Kidney (tissue), 14 donors: ENCODE data around the gene MRPL58. TPM values are rescaled to one million over a fixed set of nuclear protein-coding genes. Genes with fewer than 3 reads are reported as not detected.

Experiments
- DNase-seq, 5 donors: peaks; one replicate each; pipeline ENCODE4 v3.0.0-alpha.2; 2013 to 2020
- FAIRE-seq: peaks from 2 replicates; lab custom pipeline; 2012; peaks lifted over from hg19 to GRCh38; lab: Jason Lieb, UNC
- H3K27ac ChIP-seq, 2 donors: one replicate each; pipeline ENCODE4 v1.7.0; 2013; ENCODE audit warnings: low read depth in 2 of 2, low read length in 2 of 2, inconsistent platforms in 1 of 2
- H3K27me3 ChIP-seq: one replicate; pipeline ENCODE4 v1.7.1; 2013; ENCODE audit warnings: low read length, inconsistent platforms; ENCODE audit not compliant: control insufficient read depth, insufficient read depth
- H3K36me3 ChIP-seq, 3 donors: one replicate each; pipeline versions ENCODE4 v1.7.0 to v1.7.1; 2013; ENCODE audit warnings: low read length in 3 of 3, control low read depth in 1 of 3, inconsistent platforms in 1 of 3; ENCODE audit not compliant: insufficient read depth in 3 of 3, control insufficient read depth in 2 of 3
- H3K4me1 ChIP-seq, 3 donors: one replicate each; pipeline versions ENCODE4 v1.7.0 to v1.7.1; 2013; ENCODE audit warnings: low read length in 3 of 3, inconsistent platforms in 1 of 3, low read depth in 1 of 3; ENCODE audit not compliant: control insufficient read depth in 2 of 3, insufficient read depth in 2 of 3
- H3K4me3 ChIP-seq, 3 donors: one replicate each; pipeline versions ENCODE4 v1.7.0 to v1.8.1; 2013; ENCODE audit warnings: low read length in 3 of 3, control low read depth in 1 of 3, inconsistent platforms in 1 of 3
- H3K9ac ChIP-seq, 3 donors: one replicate each; pipeline versions ENCODE4 v1.7.0 to v1.7.1; 2013; ENCODE audit warnings: low read length in 3 of 3, control low read depth in 1 of 3, inconsistent platforms in 1 of 3
- H3K9me3 ChIP-seq, 3 donors: one replicate each; pipeline versions ENCODE4 v1.7.0 to v1.7.1; 2013; ENCODE audit warnings: low read length in 3 of 3, control low read depth in 1 of 3, inconsistent platforms in 1 of 3; ENCODE audit not compliant: control insufficient read depth in 2 of 3, insufficient read depth in 1 of 3
- CTCF ChIP-seq: IDR thresholded peaks from 3 replicates; pipeline ENCODE4 v1.5.1; 2012; ENCODE audit warnings: mild to moderate bottlenecking, moderate library complexity, borderline replicate concordance; ENCODE audit not compliant: insufficient read depth; ENCODE audit errors: extremely low read depth
- intact Hi-C: fragments of 100-400 bp; cut with DNase I; formaldehyde crosslinking; loops from one replicate; pipeline ENCODE4 v1.11.1; 2022
- polyA plus RNA-seq: library from polyadenylated mRNA; stranded (reverse); fragments of 350-450 nt; fragmentation: Illumina TruSeq; extraction: RNeasy Lipid Tissue Mini Kit (QIAGEN cat#74804); gene quantifications from one replicate; pipeline ENCODE4 v1.2.3, GENCODE V29; 2014; ENCODE audit warnings: low read depth, low replicate concordance; ENCODE audit not compliant: insufficient read depth
- total RNA-seq: library from RNA; stranded (reverse); fragmentation: NEBNext Ultra II Directional; extraction: Animal tissue kit (Norgen Biotek cat#: 25700); gene quantifications from one replicate; pipeline ENCODE4 v1.2.1, GENCODE V29; 2021
- donor health status: control.
- donor health status: control.
- donor health status: control.
- donor health status: control.
- donor health status: control.
- donor health status: DM: yes; HTN: yes; CAD: no.
- donor health status: Normal renal cell carcinoma (clear cell type).

MRPL58 gene
- total and polyA plus RNA-seq, 2 donors from 2014 or later, result 23.1 to 84.5 TPM

- Histone ChIP-seq H3K36me3 (peaks cover 0 to 5% (median 4%) of the 10 kb centered on the region in 3 donors), H3K9me3 (no peaks in the 10 kb centered on the region), H3K27me3 (no peaks in the 10 kb centered on the region), H3K4me3 (peak overlapping the region; percentile 87 to 92 (median 91)), H3K4me1 (peaks cover 4 to 16% (median 9%) of the 10 kb centered on the region in 3 donors), H3K27ac (peak overlapping the region; percentile 66 to 76), H3K9ac (peak overlapping the region; percentile 80 to 90 (median 82))
- DNase-seq (no peak), FAIRE-seq (no peak)
- intact Hi-C loops, result no loop called here
- TF ChIP-seq CTCF, result no peak
Measured at GRCh38 chr17:75013092-75013559, 656 bp downstream of the MRPL58 start.

GRCh38 chr17:75019146-75019545 is 6.7 kb downstream of the MRPL58 start:
- intact Hi-C loops, result no loop called here
- Histone ChIP-seq H3K27ac (no peak overlapping the region), H3K9ac (no peak overlapping the region), H3K4me3 (no peak overlapping the region), H3K9me3 (no peaks in the 10 kb centered on the region), H3K27me3 (no peaks in the 10 kb centered on the region), H3K36me3 (peaks cover 0 to 25% (median 11%) of the 10 kb centered on the region in 3 donors), H3K4me1 (no peaks in the 10 kb centered on the region)
- no peak for TF ChIP-seq CTCF
- FAIRE-seq (no peak), DNase-seq (no peak)

GRCh38 chr17:75019710-75020109 is 7.2 kb downstream of the MRPL58 start:
- FAIRE-seq, result no peak
- H3K4me1 ChIP-seq, result no peaks in the 10 kb centered on the region
- peaks cover 0 to 25% (median 11%) of the 10 kb centered on the region in 3 donors for H3K36me3 ChIP-seq
- no peak overlapping the region for H3K27ac ChIP-seq
- intact Hi-C loops, result no loop called here
- no peak overlapping the region for H3K9ac ChIP-seq
- no peaks in the 10 kb centered on the region for H3K9me3 ChIP-seq
- H3K4me3 ChIP-seq, result no peak overlapping the region
- H3K27me3 ChIP-seq, result no peaks in the 10 kb centered on the region
- TF ChIP-seq CTCF, result no peak
- no peak for DNase-seq
